ENCODE data around the gene TES. TPM values are rescaled to one million over a fixed set of nuclear protein-coding genes. Genes with fewer than 3 reads are reported as not detected.

TES gene
- total and polyA plus RNA-seq, 9 of the 15 experiments (the other 6 are each of a cell fraction or from before 2014, with no cell fraction given) = 20.7 to 61.6 (median 53.8) TPM

- TF ChIP-seq ZNF165 (CRISPR knock-in tag; IDR thresholded peaks at IDR 0.05; ENCODE audit: borderline replicate concordance) = no peak
- TF ChIP-seq ZSCAN32 (CRISPR knock-in tag; IDR thresholded peaks at IDR 0.05) = 0 out of 2 replicates have a peak, but pooled peaks have one; percentile 5
- TF ChIP-seq ZBTB49 (CRISPR knock-in tag; IDR thresholded peaks at IDR 0.05; ENCODE audit: borderline replicate concordance) = 0 out of 2 replicates have a peak, but pooled peaks have one; percentile 42
- no peak for TF ChIP-seq TSHZ1 (CRISPR knock-in tag; IDR thresholded peaks at IDR 0.05)
- TF ChIP-seq MIER1 (IDR thresholded peaks at IDR 0.05; ENCODE audit: low read depth) = no peak
- TF ChIP-seq TFAP4 (CRISPR knock-in tag; IDR thresholded peaks at IDR 0.05; ENCODE audit: borderline replicate concordance) = peak; percentile 86
- peak; percentile 24 to 86; a peak in 2 of 4 replicates for TF ChIP-seq ZNF318 (IDR thresholded peaks at IDR 0.05; ENCODE audit: borderline replicate concordance in 1 of 2, low read depth in 1 of 2)
- peak; percentile 79 for TF ChIP-seq NCOA6 (IDR thresholded peaks at IDR 0.05)
- TF ChIP-seq RB1 (IDR thresholded peaks at IDR 0.05; ENCODE audit: low read depth) = peak; percentile 42; the same call in 1 of the 2 replicates
These were observed 920 bp downstream of the TES start (continued) for GRCh38 chr7:116211006-116211912.

All from K562 (cell line).